Measurements from ENCODE around the gene PGAP6.

PGAP6 gene

GRCh38 chr16:375927-376816 is 5.6 kb downstream of the PGAP6 start:
- TF ChIP-seq GATA3 (IDR thresholded peaks at IDR 0.05; ENCODE audit: low read depth, low read length) (no peak), GATA2 (IDR thresholded peaks at IDR 0.05; ENCODE audit: low read depth, low read length) (no peak)

GRCh38 chr16:375212-375611 is 6.6 kb downstream of the PGAP6 start:
- no peak for TF ChIP-seq GATA3 (IDR thresholded peaks at IDR 0.05; ENCODE audit: low read depth, low read length)
- TF ChIP-seq GATA2 (IDR thresholded peaks at IDR 0.05; ENCODE audit: low read depth, low read length): no peak

- no peak for TF ChIP-seq GATA3 (IDR thresholded peaks at IDR 0.05; ENCODE audit: low read depth, low read length)
These were observed 7.2 kb downstream of the PGAP6 start for GRCh38 chr16:374616-374926.

GRCh38 chr16:373848-374615 is 7.7 kb downstream of the PGAP6 start:
- no peak for TF ChIP-seq GATA2 (IDR thresholded peaks at IDR 0.05; ENCODE audit: low read depth, low read length)
- TF ChIP-seq GATA3 (IDR thresholded peaks at IDR 0.05; ENCODE audit: low read depth, low read length): no peak

GRCh38 chr16:373020-373598 is 8.7 kb downstream of the PGAP6 start:
- TF ChIP-seq GATA3 (IDR thresholded peaks at IDR 0.05; ENCODE audit: low read depth, low read length): no peak
- TF ChIP-seq GATA2 (IDR thresholded peaks at IDR 0.05; ENCODE audit: low read depth, low read length): no peak

GRCh38 chr16:372302-372983 is 9.3 kb downstream of the PGAP6 start:
- TF ChIP-seq GATA3 (IDR thresholded peaks at IDR 0.05; ENCODE audit: low read depth, low read length) (no peak), GATA2 (IDR thresholded peaks at IDR 0.05; ENCODE audit: low read depth, low read length) (no peak)

- TF ChIP-seq GATA2 (IDR thresholded peaks at IDR 0.05; ENCODE audit: low read depth, low read length) (no peak), GATA3 (IDR thresholded peaks at IDR 0.05; ENCODE audit: low read depth, low read length) (no peak)
These were observed 10.1 kb downstream of the PGAP6 start for GRCh38 chr16:371515-372301.

GRCh38 chr16:370979-371514 is 10.7 kb downstream of the PGAP6 start:
- TF ChIP-seq GATA3 (IDR thresholded peaks at IDR 0.05; ENCODE audit: low read depth, low read length) (no peak), GATA2 (IDR thresholded peaks at IDR 0.05; ENCODE audit: low read depth, low read length) (no peak)

- TF ChIP-seq GATA3 (IDR thresholded peaks at IDR 0.05; ENCODE audit: low read depth, low read length) (no peak), GATA2 (IDR thresholded peaks at IDR 0.05; ENCODE audit: low read depth, low read length) (no peak)
These were observed 11.3 kb downstream of the PGAP6 start, which contains the start of gene MRPL28 for GRCh38 chr16:370443-370842. TSS of gene MRPL28 (minus strand) at chr16:370538. CDS start at chr16:370218, 320 bp downstream.

GRCh38 chr16:369866-370436 is 11.8 kb downstream of the PGAP6 start:
- no peak for TF ChIP-seq GATA2 (IDR thresholded peaks at IDR 0.05; ENCODE audit: low read depth, low read length)

- TF ChIP-seq GATA3 (IDR thresholded peaks at IDR 0.05; ENCODE audit: low read depth, low read length) (no peak), GATA2 (IDR thresholded peaks at IDR 0.05; ENCODE audit: low read depth, low read length) (no peak)
These were observed 12.4 kb downstream of the PGAP6 start for GRCh38 chr16:369275-369865.

GRCh38 chr16:368388-369158 is 13.2 kb downstream of the PGAP6 start:
- TF ChIP-seq GATA2 (IDR thresholded peaks at IDR 0.05; ENCODE audit: low read depth, low read length) (no peak), GATA3 (IDR thresholded peaks at IDR 0.05; ENCODE audit: low read depth, low read length) (no peak)

Measured in SH-SY5Y (cell line).